NCI-H748 (cell line): Measurements from ENCODE around the gene ABTB2.

Source experiments
- DNase-seq: peaks from one replicate; lab custom pipeline; 2025; ENCODE audit not compliant: unreplicated experiment; lab: John Stamatoyannopoulos, UW

Gene ABTB2

DNA sequence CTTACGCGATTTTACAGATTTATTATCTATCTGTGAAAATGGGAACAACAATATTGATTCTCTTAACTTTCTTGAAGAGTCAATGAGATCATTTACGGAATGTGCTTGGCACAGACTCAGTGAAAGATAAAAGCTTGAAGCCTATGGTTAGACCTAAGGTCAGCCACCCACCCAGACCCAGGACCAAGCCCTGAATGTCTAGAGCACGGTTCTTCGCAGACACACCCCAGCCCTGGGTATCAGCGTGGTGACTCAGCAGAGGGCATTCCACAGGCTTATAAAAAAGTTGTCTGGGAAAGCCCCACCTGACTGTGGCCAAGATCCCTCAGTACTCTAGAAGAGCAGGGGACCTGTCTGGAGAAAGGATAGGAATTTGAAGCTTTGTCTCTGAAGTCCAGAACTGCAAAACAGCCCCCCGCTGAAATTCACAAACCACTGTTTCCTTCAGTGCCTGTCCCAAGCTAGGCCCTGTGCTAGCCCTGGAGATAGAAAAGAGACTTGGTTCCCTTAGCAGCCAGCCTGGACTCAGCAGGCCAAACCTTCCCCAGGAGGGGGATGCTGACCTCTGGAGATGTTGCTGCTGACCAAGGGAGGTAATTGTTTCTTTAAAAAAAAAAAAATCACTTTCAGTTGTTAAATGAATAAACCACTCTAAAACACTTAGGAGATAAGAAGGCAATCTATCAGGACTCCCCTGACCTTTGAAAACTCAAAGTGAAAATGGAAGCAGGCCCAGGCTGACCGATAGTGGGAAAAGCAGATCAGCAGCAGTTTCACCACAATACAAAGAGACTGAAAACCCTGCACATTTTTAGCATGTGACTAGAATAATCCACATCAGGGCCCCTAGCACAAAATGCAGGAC lies 114.0 kb downstream of the ABTB2 start:
- DNase-seq: no peak

- DNase-seq: no peak
Observed at GRCh38 chr11:34242037-34242625, 115.7 kb downstream of the ABTB2 start.

DNA sequence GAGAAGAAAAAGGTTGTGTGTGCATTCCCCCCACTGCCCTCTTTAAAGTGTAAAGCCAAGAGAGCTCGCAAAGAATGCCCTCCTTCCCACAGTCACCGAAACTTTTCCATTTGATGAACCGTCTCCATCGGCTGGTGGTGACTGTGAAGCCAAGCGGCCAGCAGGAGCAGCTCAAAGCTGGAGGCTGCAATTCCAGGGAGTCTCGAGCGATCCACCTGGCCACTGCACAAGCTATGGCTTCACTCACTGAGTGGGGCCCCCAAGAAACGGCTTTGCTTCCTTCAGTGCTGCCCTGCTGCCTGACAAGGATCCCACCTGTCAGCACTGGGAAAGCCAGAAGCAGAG lies 117.7 kb downstream of the ABTB2 start:
- no peak for DNase-seq

DNA sequence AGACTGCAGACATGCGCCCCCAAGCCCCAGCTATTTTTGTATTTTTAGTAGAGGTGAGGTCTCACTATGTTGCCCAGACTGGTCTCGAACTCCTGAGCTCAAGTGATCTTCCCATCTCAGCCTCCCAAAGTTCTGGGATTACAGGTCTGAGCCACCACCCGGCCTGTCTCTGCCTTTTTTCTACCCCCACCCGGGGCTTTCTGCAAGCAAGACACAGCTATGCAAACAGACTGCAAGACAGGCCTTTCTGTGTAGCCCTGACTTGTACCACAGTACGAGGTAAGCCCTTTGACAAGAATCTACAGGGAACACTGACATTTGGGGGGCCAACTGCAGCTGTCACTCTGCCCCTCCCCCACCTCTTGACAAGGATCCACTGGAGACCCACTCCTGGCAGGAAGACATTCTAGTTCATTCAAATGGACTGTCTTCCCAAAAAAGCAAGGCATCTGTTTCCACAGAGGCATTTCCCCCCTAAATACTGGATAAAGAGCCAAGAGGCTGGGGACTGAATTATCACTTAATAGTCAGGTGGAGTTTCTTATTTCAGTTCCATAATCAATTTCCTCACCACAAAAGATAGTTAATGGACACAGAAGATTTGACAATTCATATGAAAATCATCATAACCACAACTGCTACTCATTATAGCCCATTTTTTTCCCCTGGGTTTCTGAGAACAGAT lies 118.2 kb downstream of the ABTB2 start:
- no peak for DNase-seq

- DNase-seq: no peak
Observed at GRCh38 chr11:34238966-34239365, 118.8 kb downstream of the ABTB2 start.

GRCh38 chr11:34238533-34238932 lies 119.3 kb downstream of the ABTB2 start:
- no peak for DNase-seq

- no peak for DNase-seq
Observed at GRCh38 chr11:34236572-34236971, 121.2 kb downstream of the ABTB2 start.

DNA sequence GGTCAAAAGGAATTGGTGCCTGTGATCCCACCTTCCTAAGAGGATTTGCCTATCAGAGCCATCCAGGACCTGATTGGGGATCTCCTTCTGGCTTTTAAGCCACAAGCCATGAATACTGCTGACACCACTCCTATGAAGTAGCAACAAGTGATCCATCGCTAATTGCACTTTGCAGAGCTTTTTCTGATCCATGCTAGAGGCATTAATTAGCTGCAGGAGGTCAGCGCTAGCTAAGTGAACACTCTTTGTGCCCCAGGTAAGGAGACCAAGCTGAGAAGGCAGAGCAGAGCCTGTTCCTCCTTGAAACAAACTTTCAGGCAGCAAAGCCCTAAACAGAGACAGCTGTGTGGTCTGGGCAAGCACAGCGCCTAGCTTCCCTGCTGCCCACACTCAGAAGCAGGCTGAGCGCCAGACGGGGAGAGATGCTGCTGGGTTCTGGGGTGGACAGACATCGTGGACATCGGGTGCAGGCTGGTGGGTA lies 122.2 kb downstream of the ABTB2 start:
- no peak for DNase-seq

- no peak for DNase-seq
Observed at GRCh38 chr11:34235189-34235588, 122.6 kb downstream of the ABTB2 start.

DNA sequence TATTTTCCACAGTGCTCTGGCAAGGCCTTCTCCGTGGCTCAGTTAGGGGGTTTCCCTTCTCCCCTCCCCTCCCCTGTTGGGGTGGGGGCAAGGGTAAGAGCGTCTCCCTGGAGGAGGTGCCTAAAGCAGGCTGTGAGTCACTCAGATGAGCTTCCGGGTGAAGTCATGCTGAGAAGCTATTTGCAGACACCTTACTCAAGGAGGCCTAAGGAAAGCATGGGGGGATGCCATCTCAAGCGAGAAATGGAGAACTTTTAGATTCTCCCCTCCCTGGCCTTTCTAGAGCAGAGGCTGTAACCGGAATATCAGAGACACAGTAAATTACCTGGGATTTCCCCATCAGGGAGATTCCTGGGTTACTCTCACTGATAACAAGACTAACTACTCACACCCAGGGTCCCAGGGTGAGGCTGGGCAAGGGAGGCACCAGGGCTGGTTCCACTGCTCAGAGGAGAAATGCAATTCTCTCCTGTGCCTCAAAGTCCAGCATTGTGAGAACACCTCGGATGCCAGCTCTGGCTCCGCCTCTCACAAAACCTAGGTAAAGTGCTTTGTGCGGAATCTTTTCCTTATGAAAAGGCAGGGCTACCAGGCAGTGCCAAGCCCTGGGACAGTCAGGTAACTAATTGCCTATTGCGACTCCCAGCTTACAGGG lies 123.6 kb downstream of the ABTB2 start:
- DNase-seq: no peak

DNA sequence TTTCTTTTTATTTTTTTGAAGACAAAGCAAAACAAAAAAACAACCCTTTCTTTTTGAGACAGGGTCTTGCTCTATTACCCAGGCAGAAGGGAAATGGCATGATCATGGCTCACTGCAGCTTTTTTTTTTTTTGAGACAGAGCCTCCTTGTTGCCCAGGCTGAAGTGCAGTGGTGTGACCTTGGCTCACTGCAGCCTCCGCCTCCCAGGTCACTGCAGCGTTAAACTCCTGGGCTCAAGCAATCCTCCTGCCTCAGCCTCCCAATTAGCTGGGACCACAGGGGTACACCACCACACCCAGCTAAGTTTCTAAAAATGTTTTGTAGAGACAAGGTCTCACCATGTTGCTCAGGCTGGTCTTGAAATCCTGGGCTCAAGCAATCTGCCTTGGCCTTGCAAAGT lies 124.6 kb downstream of the ABTB2 start:
- no peak for DNase-seq

DNA sequence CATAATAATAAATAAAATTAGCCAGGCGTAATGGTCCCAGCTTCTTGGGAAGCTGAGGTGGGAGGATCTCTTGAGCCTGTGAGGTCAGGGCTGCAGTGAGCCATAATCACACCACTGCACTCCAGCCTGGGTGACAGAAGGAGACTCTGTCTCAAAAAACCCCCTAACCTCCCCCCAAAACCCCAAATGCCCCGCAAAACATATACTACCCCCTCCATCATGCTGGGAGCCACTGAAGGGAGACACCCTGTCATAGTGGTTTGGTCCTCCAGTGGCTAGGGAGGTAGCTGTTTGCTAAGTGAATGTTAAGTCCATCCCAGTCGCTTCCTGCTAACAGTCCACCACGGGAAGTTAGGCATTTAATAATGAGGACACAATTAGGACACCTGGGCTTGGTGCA lies 125.0 kb downstream of the ABTB2 start:
- no peak for DNase-seq

- DNase-seq: no peak
Observed at GRCh38 chr11:34226210-34226609, 131.6 kb downstream of the ABTB2 start.

DNA sequence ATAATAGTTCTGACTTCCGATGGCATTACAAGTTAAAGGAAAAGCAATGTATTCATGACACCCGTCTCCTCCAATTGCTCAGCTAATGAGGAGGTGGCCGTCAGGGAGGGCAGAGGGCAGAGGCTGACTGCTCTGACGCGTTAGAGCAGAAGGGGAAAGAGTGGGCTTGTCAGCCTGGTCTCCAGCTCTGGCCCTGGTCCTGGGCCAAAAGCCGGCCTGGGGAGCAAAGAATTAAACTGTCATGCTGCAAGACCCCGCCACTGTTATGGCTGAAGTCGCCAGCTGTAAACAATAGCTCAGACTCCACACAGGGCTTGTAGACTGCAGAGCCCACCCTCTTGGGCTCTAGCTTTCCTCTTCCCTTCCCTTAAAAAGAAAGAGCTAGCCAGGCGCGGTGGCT lies 132.7 kb downstream of the ABTB2 start:
- no peak for DNase-seq

- DNase-seq: no peak
Observed at GRCh38 chr11:34224434-34224966, 133.3 kb downstream of the ABTB2 start.

- DNase-seq: no peak
Observed at GRCh38 chr11:34223907-34224306, 133.9 kb downstream of the ABTB2 start.

DNA sequence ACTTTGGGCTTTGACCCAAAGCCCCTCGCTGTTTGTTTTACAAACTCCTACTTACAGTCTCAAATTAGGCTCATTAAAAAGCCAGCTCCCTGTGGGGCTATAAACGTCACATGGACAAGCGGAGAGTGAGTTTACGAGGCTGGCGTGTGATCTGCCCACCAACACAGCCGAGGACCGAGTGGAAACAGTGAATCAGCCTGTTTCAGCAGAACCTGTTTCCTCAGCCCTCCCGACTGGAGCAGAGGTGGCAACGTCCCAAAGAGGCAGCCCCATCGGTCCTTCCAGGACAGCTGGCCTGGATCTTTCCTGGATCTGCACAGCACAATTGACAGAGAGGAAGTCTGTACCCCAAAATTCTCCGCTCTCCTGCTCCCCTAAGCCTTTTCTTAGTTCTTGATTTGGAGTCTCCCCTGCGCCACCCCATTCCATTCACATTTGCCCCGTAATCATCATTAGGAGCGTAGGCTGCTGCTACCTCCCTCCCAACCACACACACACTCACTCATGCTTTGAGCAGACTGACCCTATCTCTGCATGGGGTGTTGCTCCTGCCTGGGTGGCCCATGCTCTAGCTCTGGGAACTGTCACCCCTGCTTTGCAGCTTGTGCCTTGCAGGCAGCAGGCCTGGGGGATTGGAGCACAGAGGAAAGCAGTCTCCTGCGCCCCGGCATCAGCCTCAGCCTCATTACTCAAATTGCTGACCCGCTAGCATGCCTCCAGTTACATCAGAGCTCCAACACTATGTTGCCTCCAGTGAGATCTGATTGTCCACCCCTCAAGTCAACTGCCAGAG lies 134.6 kb downstream of the ABTB2 start:
- DNase-seq: no peak

GRCh38 chr11:34222030-34222429 lies 135.8 kb downstream of the ABTB2 start:
- DNase-seq: no peak

DNA sequence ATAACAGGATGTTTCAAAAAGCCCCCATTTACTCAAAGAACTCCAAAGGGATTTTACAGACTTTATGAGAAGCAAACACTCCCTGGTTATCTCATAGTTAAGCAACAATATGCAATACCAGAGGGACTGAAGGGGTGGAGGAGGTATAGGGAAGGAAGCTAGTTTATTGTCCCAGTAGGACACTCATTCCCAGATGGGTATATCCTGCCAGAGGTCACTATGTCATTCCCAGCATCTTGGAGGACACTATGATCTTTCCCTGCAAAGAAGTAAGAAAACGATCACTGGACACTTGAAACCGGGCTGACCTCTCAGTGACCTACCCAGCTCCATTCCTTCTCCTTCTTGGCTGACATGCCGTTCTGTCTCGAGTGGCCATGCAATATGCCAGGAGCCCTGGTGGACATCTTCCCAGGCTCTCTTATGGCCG lies 137.9 kb downstream of the ABTB2 start:
- no peak for DNase-seq

- DNase-seq: no peak
Observed at GRCh38 chr11:34219279-34219678, 138.5 kb downstream of the ABTB2 start.
